Muscle layer of colon (tissue), 2 donors: Measurements from ENCODE around the gene ASZ1.

Experiments used
- H3K27ac ChIP-seq: one replicate; pipeline ENCODE4 v1.7.0; 2013; ENCODE audit warnings: low read depth, mild to moderate bottlenecking, low read length, moderate library complexity
- H3K27me3 ChIP-seq, 2 donors: one replicate each; pipeline ENCODE4 v1.7.0; 2013; ENCODE audit warnings: low read length in 2 of 2, mild to moderate bottlenecking in 2 of 2; ENCODE audit not compliant: insufficient read depth in 2 of 2, control insufficient read depth in 1 of 2
- H3K36me3 ChIP-seq: one replicate; pipeline ENCODE4 v1.7.0; 2013; ENCODE audit warnings: mild to moderate bottlenecking, low read length; ENCODE audit not compliant: insufficient read depth
- H3K4me1 ChIP-seq: one replicate; pipeline ENCODE4 v1.7.0; 2013; ENCODE audit warnings: mild to moderate bottlenecking, low read length; ENCODE audit not compliant: insufficient read depth
- H3K4me3 ChIP-seq, 2 donors: one replicate each; pipeline ENCODE4 v1.7.0; 2013; ENCODE audit warnings: low read length in 2 of 2, low read depth in 1 of 2, mild to moderate bottlenecking in 1 of 2, moderate library complexity in 1 of 2
- H3K9ac ChIP-seq: one replicate; pipeline ENCODE4 v1.7.0; 2013; ENCODE audit warnings: low read length
- H3K9me3 ChIP-seq: one replicate; pipeline ENCODE4 v1.7.0; 2013; ENCODE audit warnings: mild to moderate bottlenecking, low read length
- donor health status: abdominal sarcoma.
- donor health status: Adenocarcinoma of cecum.

The ASZ1 gene

DNA sequence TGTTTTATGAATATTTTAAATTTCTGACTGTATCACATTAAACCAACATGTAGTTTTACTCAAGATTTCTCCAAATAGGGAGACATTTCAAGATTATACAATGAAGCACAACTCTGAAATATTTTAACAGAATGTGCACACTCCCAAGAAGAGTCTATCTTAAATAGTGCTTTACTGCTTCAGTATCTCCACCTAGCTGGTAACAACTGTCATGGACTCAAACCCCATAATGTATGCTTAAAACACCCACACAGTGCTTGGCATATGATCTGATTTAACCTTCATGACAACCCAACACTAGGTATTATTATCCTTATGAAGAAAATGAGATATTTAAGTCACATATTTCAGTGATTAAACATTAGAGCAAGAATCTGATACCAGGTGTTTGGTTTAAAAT is 45.9 kb downstream of the ASZ1 start:
- Histone ChIP-seq H3K4me1 (no peaks in the 10 kb centered on the region), H3K27me3 (no peaks in the 10 kb centered on the region), H3K27ac (no peak overlapping the region), H3K9me3 (no peaks in the 10 kb centered on the region), H3K9ac (no peak overlapping the region), H3K36me3 (no peaks in the 10 kb centered on the region), H3K4me3 (no peak overlapping the region)

- Histone ChIP-seq H3K27me3 (no peaks in the 10 kb centered on the region), H3K9ac (no peak overlapping the region), H3K36me3 (no peaks in the 10 kb centered on the region), H3K9me3 (no peaks in the 10 kb centered on the region), H3K27ac (no peak overlapping the region), H3K4me3 (no peak overlapping the region), H3K4me1 (no peaks in the 10 kb centered on the region)
These were observed 51.9 kb downstream of the ASZ1 start for GRCh38 chr7:117375380-117375779.

- no peaks in the 10 kb centered on the region for H3K9me3 ChIP-seq
- H3K27ac ChIP-seq = no peak overlapping the region
- no peaks in the 10 kb centered on the region for H3K36me3 ChIP-seq
- no peaks in the 10 kb centered on the region for H3K4me1 ChIP-seq
- no peak overlapping the region for H3K9ac ChIP-seq
- no peak overlapping the region for H3K4me3 ChIP-seq
- no peaks in the 10 kb centered on the region for H3K27me3 ChIP-seq
These were observed 55.2 kb downstream of the ASZ1 start for GRCh38 chr7:117372073-117372472.

- H3K9me3 ChIP-seq = no peaks in the 10 kb centered on the region
- H3K27me3 ChIP-seq = no peaks in the 10 kb centered on the region
- H3K9ac ChIP-seq = no peak overlapping the region
- H3K27ac ChIP-seq = no peak overlapping the region
- no peaks in the 10 kb centered on the region for H3K36me3 ChIP-seq
- H3K4me3 ChIP-seq = no peak overlapping the region
- H3K4me1 ChIP-seq = no peaks in the 10 kb centered on the region
These were observed 62.8 kb downstream of the ASZ1 start for GRCh38 chr7:117364339-117365080.

- no peaks in the 10 kb centered on the region for H3K9me3 ChIP-seq
- H3K27me3 ChIP-seq = no peaks in the 10 kb centered on the region
- H3K4me1 ChIP-seq = no peaks in the 10 kb centered on the region
- H3K36me3 ChIP-seq = no peaks in the 10 kb centered on the region
- H3K9ac ChIP-seq = no peak overlapping the region
- no peak overlapping the region for H3K4me3 ChIP-seq
- no peak overlapping the region for H3K27ac ChIP-seq
These were observed 64.9 kb downstream of the ASZ1 start for GRCh38 chr7:117362294-117362888.

- Histone ChIP-seq H3K4me1 (no peaks in the 10 kb centered on the region), H3K36me3 (no peaks in the 10 kb centered on the region), H3K9ac (no peak overlapping the region), H3K4me3 (no peak overlapping the region), H3K27ac (no peak overlapping the region), H3K9me3 (no peaks in the 10 kb centered on the region), H3K27me3 (no peaks in the 10 kb centered on the region)
These were observed 77.3 kb downstream of the ASZ1 start for GRCh38 chr7:117350027-117350426.

DNA sequence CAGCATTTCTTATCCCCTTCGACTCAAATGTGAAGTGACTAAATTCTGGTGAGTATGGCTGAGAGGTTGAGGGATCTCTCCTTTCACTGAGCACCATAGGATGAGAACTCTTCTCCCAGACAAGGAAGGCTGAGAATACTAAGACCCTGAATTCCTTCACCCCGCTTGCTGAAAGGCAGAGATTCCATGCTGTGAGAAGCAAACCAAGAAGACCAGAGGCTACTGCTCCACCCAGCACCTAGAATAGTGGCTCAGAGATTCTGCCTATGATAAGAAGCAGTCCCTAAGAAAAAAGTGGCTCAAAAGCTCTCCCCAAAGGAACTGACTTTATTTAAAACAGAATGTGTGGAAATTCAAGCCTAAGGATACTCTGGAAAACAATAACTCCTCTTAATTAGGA is 77.7 kb downstream of the ASZ1 start:
- Histone ChIP-seq H3K27me3 (no peaks in the 10 kb centered on the region), H3K4me1 (no peaks in the 10 kb centered on the region), H3K4me3 (no peak overlapping the region), H3K36me3 (no peaks in the 10 kb centered on the region), H3K9me3 (no peaks in the 10 kb centered on the region), H3K9ac (no peak overlapping the region), H3K27ac (no peak overlapping the region)

DNA sequence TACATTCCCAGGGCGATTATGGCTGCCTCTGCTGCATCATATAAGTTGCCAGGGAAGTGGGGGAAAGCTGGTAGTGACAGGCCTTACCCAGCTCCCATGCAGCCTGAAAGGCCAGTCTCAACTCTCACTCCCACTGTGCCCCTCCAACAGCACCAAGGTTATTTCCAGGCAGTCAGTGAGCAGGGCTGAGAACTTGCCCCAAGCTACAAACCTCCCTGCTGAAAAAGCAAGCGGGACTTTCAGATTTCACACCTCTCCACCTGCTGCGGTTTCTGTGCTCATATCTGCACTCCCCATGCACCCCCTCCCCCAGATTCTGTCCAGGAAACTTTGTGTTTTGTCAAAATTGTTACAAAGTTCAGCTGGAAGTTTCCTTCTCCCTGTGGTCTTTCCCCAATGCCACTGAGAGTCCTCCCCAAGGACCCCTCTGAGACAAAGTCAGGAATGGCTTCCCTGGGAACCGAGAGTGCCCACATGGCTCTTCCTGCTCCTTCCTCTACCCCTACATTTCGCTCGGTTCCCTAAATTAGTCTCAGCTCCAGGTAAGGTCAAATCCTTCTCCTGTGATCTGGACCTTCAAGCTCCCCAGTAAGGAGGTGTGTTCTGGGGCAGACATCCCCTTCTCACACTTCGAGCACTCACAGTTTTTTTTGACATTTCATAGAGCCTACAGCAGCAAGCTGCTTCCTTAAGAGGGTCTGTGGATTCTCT is 79.2 kb downstream of the ASZ1 start:
- H3K9ac ChIP-seq = no peak overlapping the region
- no peak overlapping the region for H3K4me3 ChIP-seq
- H3K27ac ChIP-seq = no peak overlapping the region

DNA sequence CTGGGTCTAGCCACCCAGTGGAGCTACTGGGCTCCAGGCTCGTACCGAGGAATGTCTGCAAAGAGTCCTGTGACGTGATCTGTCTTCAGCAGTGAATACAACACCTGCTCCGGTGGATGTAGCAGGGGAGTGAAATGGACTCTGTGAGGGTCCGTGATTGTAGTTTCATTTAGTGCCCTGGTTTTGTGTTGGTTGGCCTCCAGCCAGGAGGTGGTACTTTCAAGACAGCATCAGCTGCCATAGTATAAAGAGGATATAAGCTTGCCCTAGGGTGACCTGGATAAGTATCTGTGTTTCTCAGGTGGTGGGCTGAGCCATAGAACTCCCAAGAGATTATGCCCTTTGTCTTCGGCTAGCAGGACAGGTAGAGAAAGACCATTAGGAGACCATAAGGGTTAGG is 79.8 kb downstream of the ASZ1 start:
- Histone ChIP-seq H3K36me3 (no peaks in the 10 kb centered on the region), H3K9me3 (no peaks in the 10 kb centered on the region), H3K27ac (no peak overlapping the region), H3K4me3 (no peak overlapping the region), H3K4me1 (no peaks in the 10 kb centered on the region), H3K9ac (no peak overlapping the region), H3K27me3 (no peaks in the 10 kb centered on the region)

More for the DNA sequence above, 79.2 kb downstream of the ASZ1 start:
- Histone ChIP-seq H3K36me3 (no peaks in the 10 kb centered on the region), H3K9me3 (no peaks in the 10 kb centered on the region), H3K4me1 (no peaks in the 10 kb centered on the region), H3K27me3 (no peaks in the 10 kb centered on the region)

- Histone ChIP-seq H3K27ac (no peak overlapping the region), H3K9me3 (no peaks in the 10 kb centered on the region), H3K27me3 (no peaks in the 10 kb centered on the region), H3K36me3 (no peaks in the 10 kb centered on the region), H3K9ac (no peak overlapping the region), H3K4me3 (no peak overlapping the region), H3K4me1 (no peaks in the 10 kb centered on the region)
These were observed 81.1 kb downstream of the ASZ1 start for GRCh38 chr7:117346161-117346560.

DNA sequence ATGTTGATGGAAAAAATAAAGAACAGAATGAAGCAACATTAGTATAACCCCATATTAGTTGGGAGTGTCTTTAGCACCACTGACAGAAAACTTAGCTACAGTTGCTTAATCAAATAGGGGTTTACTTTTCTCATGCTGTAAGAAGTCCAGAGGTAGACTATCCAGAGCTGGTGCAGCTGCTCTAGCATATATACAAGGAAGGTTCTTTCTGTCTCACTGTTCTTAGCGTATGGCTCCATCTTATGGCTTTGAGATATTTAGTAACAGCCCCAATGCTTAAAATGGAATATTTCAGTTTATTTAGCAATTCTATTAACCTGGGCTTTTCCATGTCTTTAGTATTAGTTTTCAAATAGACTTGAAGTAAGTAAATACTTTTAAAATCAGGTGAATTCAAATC is 89.3 kb downstream of the ASZ1 start:
- no peaks in the 10 kb centered on the region for H3K27me3 ChIP-seq
- no peak overlapping the region for H3K4me3 ChIP-seq
- no peaks in the 10 kb centered on the region for H3K9me3 ChIP-seq
- no peaks in the 10 kb centered on the region for H3K4me1 ChIP-seq
- no peak overlapping the region for H3K9ac ChIP-seq
- no peaks in the 10 kb centered on the region for H3K36me3 ChIP-seq
- no peak overlapping the region for H3K27ac ChIP-seq
